Gastrocnemius medialis (tissue), 4 donors: Measurements from ENCODE around the gene SIRT7. TPM values are rescaled to one million over a fixed set of nuclear protein-coding genes. Genes with fewer than 3 reads are reported as not detected.

Source experiments
- ATAC-seq, 2 donors: fragments of 150-250 bp; one replicate each; pipeline ENCODE4 v1.9.1; 2016
- DNase-seq, 2 donors: peaks; one replicate each; pipeline ENCODE4 v3.0.0-alpha.2; 2019
- H3K27ac ChIP-seq, 4 donors: fragments of 200-600 bp; sonication (generic); 1 replicate in 1 of 4; 2 replicates in 3 of 4; pipeline ENCODE4 v1.5.1; 2016 to 2018; ENCODE audit warnings: mild to moderate bottlenecking in 2 of 4, moderate library complexity in 1 of 4
- H3K27me3 ChIP-seq, 3 donors: fragments of 200-600 bp; sonication (generic) in 2 of 3; 1 replicate in 1 of 3; 2 replicates in 2 of 3; pipeline versions ENCODE4 v1.5.1 to v1.6.0; 2016 to 2019; ENCODE audit warnings: mild to moderate bottlenecking in 1 of 3, moderate library complexity in 1 of 3
- H3K36me3 ChIP-seq, 2 donors: fragments of 200-600 bp; sonication (generic) in 1 of 2; one replicate each; pipeline ENCODE4 v1.5.1; 2017 to 2018
- H3K4me1 ChIP-seq, 2 donors: fragments of 200-600 bp; sonication (generic) in 1 of 2; one replicate each; pipeline ENCODE4 v1.5.1; 2016 to 2017; ENCODE audit warnings: mild to moderate bottlenecking in 2 of 2
- H3K4me3 ChIP-seq, 4 donors: fragments of 200-600 bp; sonication (generic) in 3 of 4; 1 replicate in 1 of 4; 2 replicates in 3 of 4; pipeline ENCODE4 v1.5.1; 2016 to 2019; ENCODE audit warnings: mild to moderate bottlenecking in 2 of 4
- H3K9me3 ChIP-seq, 3 donors: fragments of 200-600 bp; sonication (generic) in 2 of 3; 1 replicate in 1 of 3; 2 replicates in 2 of 3; pipeline ENCODE4 v1.5.1; 2016 to 2019
- POLR2A ChIP-seq, 2 donors: fragments of 450-650 bp; IDR thresholded peaks; one replicate each; pipeline ENCODE4 v1.6.1; 2017; ENCODE audit warnings: antibody characterized with exemption in 2 of 2, mild to moderate bottlenecking in 2 of 2, moderate library complexity in 2 of 2
- in situ Hi-C, 4 donors: fragments of 200-750 bp; cut with MboI; loops; one replicate each; pipeline versions ENCODE4 v1.15.0 to v1.8.0; 2017; ENCODE audit warnings: low sequenced_read_pairs in 4 of 4
- intact Hi-C: fragments of 100-400 bp; cut with DNase I; formaldehyde crosslinking; loops from one replicate; pipeline ENCODE4 v1.15.1; 2023; ENCODE audit warnings: low total_unique reads
- total RNA-seq, 4 donors: library from RNA; depleted of rRNA; stranded (reverse); fragments of >200 nt; gene quantifications; one replicate each; pipeline versions ENCODE4 v1.1.0 to v1.2.3, GENCODE V29; 2016
- TF ChIP-seq, protein P1 (sequence below), 5 experiments: fragments of 450-650 bp in 3 of 5; fragments of 200-600 bp in 2 of 5; sonication (generic) in 2 of 5; IDR thresholded peaks in 4 of 5; conservative IDR thresholded peaks in 1 of 5; 1 replicate in 4 of 5; 2 replicates in 1 of 5; pipeline ENCODE4 v1.5.1; 2016 to 2019; ENCODE audit warnings: antibody characterized with exemption in 5 of 5, mild to moderate bottlenecking in 3 of 5, moderate library complexity in 3 of 5

The SIRT7 gene
- total RNA-seq, 4 donors from 2014 or later, result 7.2 to 11.4 (median 8.3) TPM

DNA sequence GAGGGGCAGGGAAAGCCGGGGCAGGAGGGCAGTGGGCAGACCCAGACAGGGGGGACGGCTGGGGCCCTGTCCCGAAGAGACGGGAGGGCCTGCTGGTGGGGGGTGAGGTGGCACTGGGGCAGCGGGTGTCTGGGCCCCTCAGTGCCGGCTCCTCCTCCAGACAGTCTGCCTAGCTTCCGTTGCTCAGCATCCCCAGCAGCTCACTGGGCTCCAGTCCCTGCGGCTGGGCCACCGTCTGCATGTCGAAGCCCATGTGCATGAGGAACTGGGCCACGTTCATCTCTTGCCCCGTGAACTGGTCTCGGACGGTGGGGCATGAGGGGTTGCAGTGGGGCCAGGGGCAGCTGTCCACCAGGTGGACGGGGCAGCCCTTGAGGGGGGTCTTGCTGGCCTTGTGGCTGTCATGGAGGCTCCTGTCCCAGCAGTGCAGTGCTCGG lies 34.8 kb upstream of the SIRT7 start:
- in situ Hi-C loops, result no loop called here
- DNase-seq (no peak), ATAC-seq (no peak)
- H3K4me1 ChIP-seq, result no peaks in the 10 kb centered on the region
- intact Hi-C loops, result no loop called here
- no peaks in the 10 kb centered on the region for H3K9me3 ChIP-seq
- H3K27ac ChIP-seq, result no peak overlapping the region
- no peak for TF ChIP-seq POLR2A (IDR thresholded peaks at IDR 0.05)
- TF ChIP-seq, protein P1, sequence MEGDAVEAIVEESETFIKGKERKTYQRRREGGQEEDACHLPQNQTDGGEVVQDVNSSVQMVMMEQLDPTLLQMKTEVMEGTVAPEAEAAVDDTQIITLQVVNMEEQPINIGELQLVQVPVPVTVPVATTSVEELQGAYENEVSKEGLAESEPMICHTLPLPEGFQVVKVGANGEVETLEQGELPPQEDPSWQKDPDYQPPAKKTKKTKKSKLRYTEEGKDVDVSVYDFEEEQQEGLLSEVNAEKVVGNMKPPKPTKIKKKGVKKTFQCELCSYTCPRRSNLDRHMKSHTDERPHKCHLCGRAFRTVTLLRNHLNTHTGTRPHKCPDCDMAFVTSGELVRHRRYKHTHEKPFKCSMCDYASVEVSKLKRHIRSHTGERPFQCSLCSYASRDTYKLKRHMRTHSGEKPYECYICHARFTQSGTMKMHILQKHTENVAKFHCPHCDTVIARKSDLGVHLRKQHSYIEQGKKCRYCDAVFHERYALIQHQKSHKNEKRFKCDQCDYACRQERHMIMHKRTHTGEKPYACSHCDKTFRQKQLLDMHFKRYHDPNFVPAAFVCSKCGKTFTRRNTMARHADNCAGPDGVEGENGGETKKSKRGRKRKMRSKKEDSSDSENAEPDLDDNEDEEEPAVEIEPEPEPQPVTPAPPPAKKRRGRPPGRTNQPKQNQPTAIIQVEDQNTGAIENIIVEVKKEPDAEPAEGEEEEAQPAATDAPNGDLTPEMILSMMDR (IDR thresholded peaks at IDR 0.05 in 4 of 5, conservative IDR thresholded peaks at IDR 0.05 in 1 of 5), result no peak
- no peak overlapping the region for H3K4me3 ChIP-seq
- H3K36me3 ChIP-seq, result no peaks in the 10 kb centered on the region
- no peaks in the 10 kb centered on the region for H3K27me3 ChIP-seq

DNA sequence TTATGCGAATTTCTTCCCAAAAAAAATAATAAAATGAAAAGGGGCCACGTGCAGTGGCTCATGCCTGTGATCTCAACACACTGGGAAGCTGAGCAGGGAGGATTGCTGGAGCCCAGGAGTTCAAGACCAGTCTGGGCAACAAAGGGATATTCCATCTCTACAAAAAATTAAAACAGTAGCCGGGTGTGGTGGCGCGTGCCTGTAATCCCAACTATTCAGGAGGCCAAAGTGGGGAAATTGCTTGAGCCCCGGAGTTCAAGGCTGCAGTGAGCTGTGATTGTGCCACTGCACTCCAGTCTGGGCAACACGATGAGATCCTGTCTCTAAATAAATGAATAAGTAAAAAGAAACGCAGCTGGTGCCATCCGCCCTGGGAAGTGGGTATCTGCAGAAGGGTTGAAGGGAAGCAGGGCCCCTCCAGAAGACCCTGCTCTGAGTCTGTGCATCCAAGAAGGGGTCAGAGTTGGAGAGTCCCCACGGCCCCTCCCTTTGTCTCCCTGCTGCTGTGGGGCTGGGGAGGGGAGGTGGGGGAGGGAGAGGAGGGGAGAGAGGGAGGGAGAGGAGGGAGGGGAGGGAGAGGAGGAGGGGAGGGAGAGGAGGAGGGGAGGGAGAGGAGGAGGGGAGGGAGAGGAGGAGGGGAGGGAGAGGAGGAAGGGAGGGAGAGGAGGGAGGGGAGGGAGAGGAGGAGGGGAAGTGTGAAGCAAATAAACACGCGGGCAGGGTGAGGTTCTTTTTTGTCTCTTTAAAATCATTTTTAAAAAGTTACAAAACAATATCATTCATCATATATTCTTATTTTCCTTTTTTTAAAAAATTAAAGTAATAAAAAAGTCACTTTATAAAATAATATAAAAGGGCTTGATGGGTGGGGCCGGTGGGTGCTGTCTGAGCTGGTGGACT lies 34.1 kb upstream of the SIRT7 start:
- H3K36me3 ChIP-seq, result no peaks in the 10 kb centered on the region
- no peak overlapping the region for H3K4me3 ChIP-seq
- ATAC-seq (no peak), DNase-seq (no peak)
- no peaks in the 10 kb centered on the region for H3K27me3 ChIP-seq
- H3K27ac ChIP-seq, result no peak overlapping the region
- H3K9me3 ChIP-seq, result no peaks in the 10 kb centered on the region
- in situ Hi-C loops (no loop called here), intact Hi-C loops (no loop called here)
- peaks cover 0 to 5% of the 10 kb centered on the region in 2 donors for H3K4me1 ChIP-seq
- TF ChIP-seq, protein P1 (IDR thresholded peaks at IDR 0.05 in 4 of 5, conservative IDR thresholded peaks at IDR 0.05 in 1 of 5), result no peak
- no peak for TF ChIP-seq POLR2A (IDR thresholded peaks at IDR 0.05)

DNA sequence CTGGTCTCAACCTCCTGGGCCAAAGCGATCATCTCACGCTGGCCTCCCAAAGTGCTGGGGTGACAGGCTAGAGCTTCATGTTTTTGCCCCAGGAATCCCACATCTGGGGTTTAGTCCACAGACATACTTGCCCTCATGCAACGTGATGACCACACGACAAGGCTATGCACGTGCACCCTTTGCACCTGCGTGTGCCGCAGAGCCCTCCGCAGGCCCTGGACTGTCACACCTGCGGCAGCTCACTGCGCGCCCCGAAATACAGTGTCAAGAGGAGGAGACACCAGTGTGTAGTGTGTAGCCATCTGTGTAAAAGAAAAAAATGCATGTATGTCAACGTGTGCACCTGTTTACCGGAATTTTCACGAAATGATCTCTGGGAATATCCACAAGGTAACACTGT lies 32.5 kb upstream of the SIRT7 start:
- in situ Hi-C loops (no loop called here), intact Hi-C loops (no loop called here)
- H3K4me3 ChIP-seq, result no peak overlapping the region
- H3K9me3 ChIP-seq, result no peaks in the 10 kb centered on the region
- H3K27ac ChIP-seq, result no peak overlapping the region
- peaks cover 0 to 6% of the 10 kb centered on the region in 2 donors for H3K4me1 ChIP-seq
- ATAC-seq (no peak), DNase-seq (no peak)
- no peaks in the 10 kb centered on the region for H3K36me3 ChIP-seq
- TF ChIP-seq, protein P1 (IDR thresholded peaks at IDR 0.05 in 4 of 5, conservative IDR thresholded peaks at IDR 0.05 in 1 of 5), result no peak
- TF ChIP-seq POLR2A (IDR thresholded peaks at IDR 0.05), result no peak
- no peaks in the 10 kb centered on the region for H3K27me3 ChIP-seq

DNA sequence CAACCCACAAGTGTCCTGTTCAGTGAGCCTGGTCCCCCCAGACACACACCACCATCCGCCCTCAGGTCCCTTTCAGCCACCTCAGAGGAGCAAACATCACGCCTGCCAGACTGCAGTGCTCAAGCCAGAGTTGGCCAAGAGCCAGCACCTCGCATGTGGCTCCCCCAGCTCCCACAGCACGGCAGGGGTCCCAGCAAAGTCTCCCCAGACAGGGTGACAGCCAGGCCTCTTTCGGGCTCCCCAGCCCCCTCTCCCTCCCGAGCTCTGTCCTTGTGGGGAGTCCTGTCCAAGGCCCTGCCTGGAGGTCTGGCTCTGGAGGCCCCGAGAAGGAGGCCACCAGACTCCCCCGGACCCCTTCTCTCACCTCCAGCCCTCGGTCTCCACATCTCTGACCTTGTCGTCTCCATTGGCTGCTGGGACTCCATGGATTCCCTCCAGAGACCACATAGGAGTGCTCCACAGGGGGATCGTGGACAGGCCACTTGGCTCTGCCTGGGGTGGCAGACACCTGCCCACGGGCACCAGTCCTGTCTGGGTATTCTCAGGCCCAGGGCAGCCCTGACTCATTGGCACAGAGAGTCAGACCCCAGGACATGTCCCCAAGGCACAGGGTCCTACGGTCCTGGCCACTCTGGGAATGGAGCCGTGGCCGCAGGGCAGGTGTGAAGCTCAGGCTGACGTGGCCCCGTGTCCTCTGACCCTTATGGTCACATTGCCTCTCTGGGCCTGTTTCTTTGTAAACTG lies 30.8 kb upstream of the SIRT7 start:
- no peaks in the 10 kb centered on the region for H3K36me3 ChIP-seq
- intact Hi-C loops, result no loop called here
- no peak for TF ChIP-seq POLR2A (IDR thresholded peaks at IDR 0.05)
- TF ChIP-seq, protein P1 (IDR thresholded peaks at IDR 0.05 in 4 of 5, conservative IDR thresholded peaks at IDR 0.05 in 1 of 5), result no peak
- no peak for ATAC-seq
- in situ Hi-C loops, result no loop called here
- no peaks in the 10 kb centered on the region for H3K9me3 ChIP-seq
- H3K27me3 ChIP-seq, result no peaks in the 10 kb centered on the region
- peak overlapping the region in 3 of 4 donors; percentile 40 to 62 (median 48) for H3K27ac ChIP-seq
- DNase-seq, result no peak
- H3K4me3 ChIP-seq, result no peak overlapping the region
- H3K4me1 ChIP-seq, result peaks cover 0 to 7% of the 10 kb centered on the region in 2 donors
